CMK (cell line): ENCODE results near the gene CENPK.
"Not testable (repeated sequence)": the region's sequence is repeated elsewhere in the genome, so short reads cannot be mapped to it uniquely, and the experiment has no call there.

ENCODE experiments used
- DNase-seq: peaks from one replicate; pipeline ENCODE4 v3.0.0-alpha.2; 2010; ENCODE audit warnings: low read depth

Gene CENPK

DNA sequence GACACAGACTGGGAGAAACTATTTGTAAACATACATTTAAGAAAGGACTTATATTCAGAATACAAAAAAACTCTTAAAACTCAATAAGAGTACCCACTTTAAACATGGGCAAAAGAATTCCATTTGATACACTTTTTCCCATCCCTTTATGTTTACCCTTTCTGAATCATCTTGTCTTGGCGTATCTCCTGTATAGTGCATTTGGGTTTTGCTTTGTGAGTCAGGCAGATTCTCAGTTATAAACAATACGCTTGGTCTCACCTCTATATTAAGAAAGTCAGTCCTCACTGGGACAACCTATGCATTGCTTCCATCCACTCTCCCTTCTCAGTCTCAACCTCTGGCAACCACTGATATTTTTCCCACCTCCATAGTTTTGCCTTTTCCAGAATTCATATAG, 54.0 kb downstream of the CENPK start:
- no peak for DNase-seq

- no peak for DNase-seq
These were observed 56.0 kb downstream of the CENPK start for GRCh38 chr5:65506961-65507360.

DNA sequence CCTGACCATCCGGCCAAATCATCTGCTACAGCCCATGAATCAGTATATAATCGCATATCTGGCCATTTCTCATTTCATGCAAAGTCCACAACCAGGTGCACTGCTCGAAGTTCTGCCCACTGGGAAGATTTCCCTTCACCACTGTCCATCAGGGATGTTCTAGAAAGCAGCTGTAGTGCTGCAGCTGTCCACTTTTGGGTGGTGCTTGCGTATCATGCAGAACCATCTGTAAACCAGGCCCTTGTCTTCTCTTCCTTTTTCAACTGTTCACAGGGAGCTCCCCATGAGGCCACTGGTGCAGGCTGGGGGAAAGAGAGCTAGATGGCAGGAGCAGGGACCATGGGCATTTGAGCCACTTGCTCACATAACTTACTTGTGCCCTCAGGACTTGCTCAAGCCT, 73.8 kb downstream of the CENPK start:
- no peak for DNase-seq

DNA sequence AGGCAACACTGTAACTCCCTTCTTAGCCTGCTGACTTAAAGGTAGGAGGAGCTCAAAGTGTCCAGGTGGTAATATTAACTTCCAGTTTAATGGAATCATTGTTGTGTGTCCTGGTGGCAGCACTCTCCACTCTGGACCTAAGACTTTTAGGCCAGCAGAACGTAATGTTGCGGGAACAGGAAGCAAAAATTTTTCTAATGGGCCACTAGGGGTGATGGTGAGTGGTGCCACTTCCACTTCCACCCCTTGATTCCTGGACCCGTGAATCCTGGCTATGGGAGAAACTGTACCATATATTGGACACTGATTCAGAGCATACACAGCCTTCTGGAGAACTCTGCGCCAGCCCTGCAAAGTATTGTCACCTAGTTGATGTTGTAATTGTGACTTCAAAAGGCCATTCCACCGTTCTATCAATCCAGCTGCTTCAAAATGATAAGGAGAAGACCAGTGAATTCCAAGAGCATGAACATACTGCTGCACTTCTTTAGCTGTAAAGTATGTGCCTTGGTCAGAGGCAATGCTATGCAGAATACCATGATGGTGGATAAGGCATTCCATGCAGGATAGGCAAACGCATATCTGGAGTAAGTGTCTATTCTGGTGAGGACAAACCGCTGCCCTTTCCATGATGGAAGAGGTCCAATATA, 74.8 kb downstream of the CENPK start:
- DNase-seq: not testable (repeated sequence)

DNA sequence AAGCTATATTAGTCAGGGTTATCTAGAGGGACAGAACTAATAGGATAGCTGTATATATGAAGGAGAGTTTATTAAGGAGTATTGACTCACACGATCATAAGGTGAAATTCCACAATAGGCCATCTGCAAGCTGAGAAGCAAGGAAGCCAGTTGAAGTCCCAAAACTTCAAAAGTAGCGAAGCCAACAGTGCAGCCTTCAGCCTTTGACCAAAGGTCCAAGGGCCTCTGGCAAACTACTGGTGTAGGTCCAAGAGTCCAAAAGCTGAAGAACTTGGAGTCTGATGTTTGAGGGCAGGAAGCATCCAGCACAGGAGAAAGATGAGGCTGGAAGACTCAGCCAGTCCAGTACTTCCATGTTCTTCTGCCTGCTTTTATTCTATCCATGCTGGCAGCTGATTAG, 76.2 kb downstream of the CENPK start:
- not testable (repeated sequence) for DNase-seq

GRCh38 chr5:65485405-65485804, 77.6 kb downstream of the CENPK start:
- no peak for DNase-seq

DNA sequence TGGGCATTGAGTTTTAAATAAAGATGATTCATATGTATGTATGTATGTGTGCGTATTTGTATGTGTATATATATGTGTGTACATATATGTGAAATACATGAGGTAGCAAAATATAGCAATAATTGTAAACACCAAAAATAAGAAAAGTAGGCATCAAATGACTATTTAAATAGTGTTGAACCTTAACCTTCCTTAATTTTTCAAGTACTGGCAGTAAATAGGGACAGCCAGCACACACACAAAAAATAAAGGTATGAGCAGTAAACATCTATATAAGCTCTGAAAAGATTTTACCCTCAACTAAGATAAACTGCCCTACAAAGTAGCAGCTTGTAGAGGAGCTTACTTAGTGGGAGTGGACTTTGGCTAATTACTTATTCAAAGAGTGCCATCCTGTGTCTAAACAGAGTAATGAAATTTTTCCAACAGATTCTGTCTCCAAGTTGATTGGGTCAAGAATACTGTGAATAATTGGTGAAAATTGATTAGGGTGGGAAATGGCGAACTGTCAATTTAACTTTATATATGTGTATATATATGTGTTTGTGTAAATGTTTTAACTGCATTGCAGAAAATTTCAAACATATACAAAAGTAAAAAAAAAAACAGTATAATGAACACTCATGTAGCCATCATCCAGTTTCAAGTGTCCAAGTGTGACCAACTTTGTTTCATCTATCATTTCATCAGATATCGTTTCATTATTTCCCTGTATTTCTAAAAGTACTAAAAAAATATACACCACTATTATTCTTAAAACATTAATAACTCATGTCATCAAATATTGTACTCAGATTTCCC, 79.2 kb downstream of the CENPK start:
- DNase-seq: no peak

DNA sequence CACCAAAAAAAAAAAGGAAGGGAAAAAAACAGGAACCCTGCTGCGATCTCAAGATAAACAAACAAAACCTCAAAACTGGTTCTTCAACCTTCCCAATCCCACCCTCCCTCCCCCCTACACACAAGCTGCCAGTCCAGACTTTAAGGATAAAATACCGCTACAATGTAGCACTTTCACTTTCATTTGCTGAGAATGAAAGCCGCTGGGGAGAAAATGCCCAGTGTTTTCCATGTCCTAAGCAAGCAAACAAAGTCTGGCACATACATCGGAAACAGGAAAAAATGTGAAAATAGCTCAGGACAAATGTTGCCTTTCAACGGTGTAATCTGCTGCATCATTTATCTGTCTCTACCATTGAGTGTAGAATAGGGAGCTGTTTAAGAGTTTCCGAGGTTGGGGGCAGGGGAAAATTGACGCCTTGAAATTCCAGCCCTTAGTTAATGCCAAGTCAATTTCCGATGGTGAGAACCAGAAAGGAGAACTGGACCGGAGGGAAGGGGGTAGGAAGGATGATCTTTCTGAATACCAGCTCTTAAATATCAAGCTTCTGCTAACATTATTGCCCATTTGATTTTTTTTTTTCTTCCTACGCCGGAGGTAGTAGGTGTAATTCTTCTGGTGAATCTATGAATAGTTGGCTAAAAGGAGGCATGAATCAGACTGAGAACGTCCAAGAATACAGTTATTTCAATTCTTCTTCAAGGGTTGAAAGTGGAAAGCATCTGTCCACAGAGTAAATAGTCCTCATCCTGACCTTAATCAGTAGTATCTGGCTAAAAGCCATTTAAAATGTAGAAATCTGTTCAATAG, 80.0 kb downstream of the CENPK start:
- no peak for DNase-seq

GRCh38 chr5:65482296-65482735, 80.7 kb downstream of the CENPK start:
- no peak for DNase-seq

- DNase-seq: peak; percentile 60
These were observed 81.2 kb downstream of the CENPK start, which contains the start of gene ADAMTS6 for GRCh38 chr5:65481635-65482295. Gene ADAMTS6 (minus strand): TSS chr5:65481920. CDS start chr5:65473673, 8,247 bp downstream.

DNA sequence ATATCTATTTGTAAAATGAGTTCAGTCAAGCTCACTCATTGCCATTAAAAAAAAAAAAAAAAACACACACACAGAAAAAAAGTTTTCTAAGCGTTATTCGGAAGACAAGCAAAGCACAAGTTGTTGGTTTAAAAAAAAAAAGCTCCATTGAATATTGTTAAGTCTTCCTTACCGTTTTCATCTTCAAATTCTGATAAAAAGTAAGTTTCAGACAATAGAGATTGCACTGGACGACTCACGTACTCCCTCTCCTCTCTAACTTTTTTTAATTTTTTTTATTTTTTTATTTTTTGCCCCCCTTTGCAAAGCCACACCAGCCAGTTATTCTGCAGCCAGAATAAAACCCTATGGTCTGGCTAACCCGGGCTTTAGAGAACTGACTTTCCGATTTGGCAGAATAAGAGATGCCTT, 81.8 kb downstream of the CENPK start:
- DNase-seq: no peak

GRCh38 chr5:65480306-65480865, 82.6 kb downstream of the CENPK start:
- no peak for DNase-seq

DNA sequence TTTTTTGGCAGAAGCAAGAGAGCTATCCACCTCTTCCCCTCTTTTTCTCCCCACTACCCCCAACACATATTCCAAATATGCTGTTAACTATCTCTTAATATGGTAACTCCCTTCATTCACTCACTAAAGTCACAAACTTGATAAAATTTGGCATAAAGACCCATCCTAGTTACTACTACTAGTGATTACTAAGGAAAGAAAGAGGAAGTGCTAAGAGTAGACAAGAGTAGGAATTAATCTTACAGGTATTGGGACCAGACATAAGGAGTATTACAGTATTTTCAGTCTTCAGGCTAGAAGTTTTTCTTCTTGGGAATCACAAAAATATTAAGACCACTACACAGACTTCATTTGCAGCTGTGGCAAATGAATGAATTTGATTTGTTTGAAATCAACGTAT, 83.4 kb downstream of the CENPK start:
- no peak for DNase-seq

GRCh38 chr5:65478336-65478735, 84.6 kb downstream of the CENPK start:
- no peak for DNase-seq

DNA sequence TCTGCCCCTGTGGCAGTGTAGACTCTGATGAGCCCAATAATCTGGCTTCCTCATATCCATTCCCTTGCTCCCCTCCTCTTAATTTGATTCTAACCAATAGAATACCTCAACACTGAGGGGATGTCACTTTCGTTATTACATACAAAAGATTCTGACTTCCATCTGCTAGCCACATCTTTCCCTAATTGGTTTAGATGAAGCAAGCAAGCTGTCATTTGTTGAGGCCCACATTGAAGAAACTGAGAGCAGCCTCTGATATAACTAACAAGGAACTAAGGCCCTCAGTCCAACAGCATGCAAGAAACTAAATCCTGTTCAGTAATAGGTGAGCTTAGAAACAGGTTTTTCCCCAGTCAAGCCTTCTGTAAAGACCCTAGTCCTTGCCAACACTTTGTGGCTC, 87.1 kb downstream of the CENPK start:
- no peak for DNase-seq

GRCh38 chr5:65475336-65475735, 87.6 kb downstream of the CENPK start:
- no peak for DNase-seq

DNA sequence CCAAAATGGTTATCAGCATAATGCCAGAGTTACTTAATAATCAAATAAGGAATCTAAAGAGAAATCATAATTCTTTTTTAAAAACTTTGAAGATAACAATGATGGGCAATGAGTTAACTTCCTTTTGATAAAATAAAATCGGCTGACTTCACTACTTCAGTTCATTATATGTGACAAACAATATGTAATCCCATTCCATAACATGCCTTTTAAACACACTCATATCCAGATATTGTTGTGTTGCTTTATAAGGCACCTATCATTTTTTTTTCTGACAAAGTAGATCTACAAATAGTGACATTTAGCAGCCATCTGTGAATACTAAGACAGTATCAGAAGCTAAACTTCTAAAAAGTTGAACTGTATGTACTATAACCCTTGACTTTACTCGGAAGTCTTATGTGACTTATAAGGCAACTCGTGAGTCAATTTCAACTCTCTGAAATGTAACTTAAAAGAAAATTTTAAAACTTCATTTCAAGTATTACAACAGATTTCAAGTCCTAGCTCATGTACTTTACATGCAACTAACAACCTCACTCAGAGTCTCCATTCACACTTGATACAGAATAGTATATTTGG, 88.7 kb downstream of the CENPK start:
- no peak for DNase-seq

- no peak for DNase-seq
These were observed 94.3 kb downstream of the CENPK start for GRCh38 chr5:65468633-65469032.
